Neural progenitor cell (in vitro differentiated cells): ENCODE results near the gene SYDE2.

Experiments
- EZH2 ChIP-seq: fragments of 200-600 bp; sonication (generic); IDR thresholded peaks from 2 replicates; pipeline ENCODE4 v1.6.1; 2017; ENCODE audit warnings: antibody characterized with exemption, mild to moderate bottlenecking, moderate library complexity
- TF ChIP-seq, protein P1 (sequence below): fragments of 200-600 bp; sonication (generic); IDR thresholded peaks from 2 replicates; pipeline ENCODE4 v1.5.1; 2017; ENCODE audit warnings: antibody characterized with exemption, mild to moderate bottlenecking

DNA sequence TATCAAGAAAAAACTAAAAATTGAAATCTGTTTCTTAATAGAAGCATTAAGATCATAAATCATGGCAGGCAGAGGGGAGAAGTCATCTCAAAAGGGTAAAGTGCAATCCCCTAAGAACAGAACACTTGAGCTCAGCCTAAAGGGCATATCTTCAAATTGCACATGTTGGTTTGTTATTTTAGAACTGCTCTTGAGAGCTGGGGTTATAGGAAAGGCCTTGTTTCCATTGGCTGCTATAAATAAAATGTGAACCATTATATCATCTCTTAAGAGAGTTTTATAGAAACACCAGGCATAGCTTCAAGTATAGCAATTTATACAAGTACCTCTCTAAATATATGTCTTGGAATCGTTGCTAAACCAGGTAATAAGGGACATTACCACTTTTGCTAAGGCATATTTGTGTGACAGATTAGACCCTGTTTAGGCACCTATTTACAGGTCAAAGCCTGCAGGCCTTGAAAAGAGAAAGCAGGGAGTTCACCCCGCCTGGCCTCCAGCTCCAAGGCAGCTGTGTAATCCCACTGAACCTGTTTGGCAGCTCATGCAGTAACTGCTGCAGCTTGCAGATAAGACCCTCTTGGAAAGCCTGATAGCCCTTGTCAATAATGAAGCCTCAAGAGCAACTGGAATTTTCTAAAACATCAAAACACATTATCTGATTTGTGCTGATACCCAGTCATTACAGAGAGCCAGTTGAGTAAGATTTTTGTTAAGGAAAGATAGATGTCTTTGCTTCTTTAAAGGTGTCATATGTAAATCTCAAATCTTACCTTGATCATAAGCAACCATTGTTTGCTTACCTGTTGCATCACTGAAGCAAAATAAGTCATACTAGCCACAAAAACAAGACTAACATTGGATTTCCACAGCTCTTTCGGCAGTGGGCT, 24.2 kb upstream of the SYDE2 start:
- no peak for TF ChIP-seq EZH2
- TF ChIP-seq, protein P1, sequence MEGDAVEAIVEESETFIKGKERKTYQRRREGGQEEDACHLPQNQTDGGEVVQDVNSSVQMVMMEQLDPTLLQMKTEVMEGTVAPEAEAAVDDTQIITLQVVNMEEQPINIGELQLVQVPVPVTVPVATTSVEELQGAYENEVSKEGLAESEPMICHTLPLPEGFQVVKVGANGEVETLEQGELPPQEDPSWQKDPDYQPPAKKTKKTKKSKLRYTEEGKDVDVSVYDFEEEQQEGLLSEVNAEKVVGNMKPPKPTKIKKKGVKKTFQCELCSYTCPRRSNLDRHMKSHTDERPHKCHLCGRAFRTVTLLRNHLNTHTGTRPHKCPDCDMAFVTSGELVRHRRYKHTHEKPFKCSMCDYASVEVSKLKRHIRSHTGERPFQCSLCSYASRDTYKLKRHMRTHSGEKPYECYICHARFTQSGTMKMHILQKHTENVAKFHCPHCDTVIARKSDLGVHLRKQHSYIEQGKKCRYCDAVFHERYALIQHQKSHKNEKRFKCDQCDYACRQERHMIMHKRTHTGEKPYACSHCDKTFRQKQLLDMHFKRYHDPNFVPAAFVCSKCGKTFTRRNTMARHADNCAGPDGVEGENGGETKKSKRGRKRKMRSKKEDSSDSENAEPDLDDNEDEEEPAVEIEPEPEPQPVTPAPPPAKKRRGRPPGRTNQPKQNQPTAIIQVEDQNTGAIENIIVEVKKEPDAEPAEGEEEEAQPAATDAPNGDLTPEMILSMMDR, result no peak
